D341Med (cell line): ENCODE results near the gene DGKD.

Source experiments
- DNase-seq: peaks from one replicate; pipeline ENCODE4 v3.0.0; 2012; ENCODE audit warnings: low spot score

The DGKD gene

GRCh38 chr2:233336541-233336940, 17.8 kb upstream of the DGKD start:
- DNase-seq: no peak

- no peak for DNase-seq
These were observed 16.2 kb upstream of the DGKD start for GRCh38 chr2:233338046-233338445.

GRCh38 chr2:233338812-233339368, 15.4 kb upstream of the DGKD start:
- DNase-seq: no peak

GRCh38 chr2:233339427-233339826, 14.9 kb upstream of the DGKD start:
- no peak for DNase-seq

- no peak for DNase-seq
These were observed 13.0 kb upstream of the DGKD start for GRCh38 chr2:233341296-233341695.

- DNase-seq: peak; percentile 50
These were observed 12.0 kb upstream of the DGKD start for GRCh38 chr2:233342301-233342700.

GRCh38 chr2:233343171-233343705, 11.1 kb upstream of the DGKD start:
- no peak for DNase-seq

- no peak for DNase-seq
These were observed 7.9 kb upstream of the DGKD start for GRCh38 chr2:233346376-233346775.

- no peak for DNase-seq
These were observed 7.4 kb upstream of the DGKD start for GRCh38 chr2:233346930-233347329.

- no peak for DNase-seq
These were observed 5.0 kb upstream of the DGKD start for GRCh38 chr2:233349005-233349998.

GRCh38 chr2:233350708-233351107, 3.6 kb upstream of the DGKD start:
- no peak for DNase-seq

GRCh38 chr2:233351423-233351822, 2.9 kb upstream of the DGKD start:
- no peak for DNase-seq

GRCh38 chr2:233352141-233352842, 2.0 kb upstream of the DGKD start:
- DNase-seq: no peak

- DNase-seq: no peak
These were observed 1.1 kb upstream of the DGKD start for GRCh38 chr2:233353101-233353768.

- no peak for DNase-seq
These were observed 218 bp downstream of the DGKD start for GRCh38 chr2:233354500-233354924.

- peak; percentile 68 for DNase-seq
These were observed 779 bp downstream of the DGKD start for GRCh38 chr2:233354971-233355574.

GRCh38 chr2:233355916-233356315, 1.6 kb downstream of the DGKD start:
- DNase-seq: no peak

GRCh38 chr2:233356546-233357308, 2.4 kb downstream of the DGKD start:
- DNase-seq: no peak

GRCh38 chr2:233358335-233358734, 4.0 kb downstream of the DGKD start:
- no peak for DNase-seq

GRCh38 chr2:233358947-233359346, 4.7 kb downstream of the DGKD start:
- no peak for DNase-seq

- no peak for DNase-seq
These were observed 5.5 kb downstream of the DGKD start for GRCh38 chr2:233359823-233360222.
